GM12878 (cell line): ENCODE measurements around the gene BRWD1. TPM values are rescaled to one million over a fixed set of nuclear protein-coding genes. Genes with fewer than 3 reads are reported as not detected.

ENCODE experiments used
- ATAC-seq: fragments of 200-7000 bp; cut with Tn5 transposase; 3 replicates; pipeline ENCODE4 v1.9.1; 2020; ENCODE audit warnings: mild to moderate bottlenecking, moderate library complexity
- BruUV-seq: library from RNA; stranded (reverse); fragments of 400-500 nt; replicated peaks from 2 replicates; lab custom pipeline; 2021; lab: Mats Ljungman, UMichigan
- CTCF ChIA-PET: fragments of 300-600 bp; sonication (Branson Sonifier 250); formaldehyde crosslinking; extraction: SDS; loops from one replicate; lab custom pipeline; 2021; ENCODE audit warnings: inconsistent platforms; lab: Yijun Ruan, JAX
- POLR2A ChIA-PET: fragments of 350-600 bp; formaldehyde crosslinking; extraction: SDS; loops from one replicate; lab custom pipeline; 2021; ENCODE audit warnings: inconsistent platforms; lab: Charles Lee
- RAD21 ChIA-PET: fragments of 300-600 bp; sonication (Branson Sonifier 250); formaldehyde crosslinking; loops from one replicate; lab custom pipeline; 2023; ENCODE audit warnings: antibody characterized with exemption; ENCODE audit not compliant: unreplicated experiment; lab: Charles Lee
- SMC1A ChIA-PET: fragments of 300-600 bp; sonication (Branson Sonifier 250); formaldehyde crosslinking; loops from one replicate; lab custom pipeline; 2023; ENCODE audit not compliant: unreplicated experiment, uncharacterized antibody; lab: Charles Lee
- DNase-seq: peaks from one replicate; pipeline ENCODE4 v3.0.0-alpha.2; 2011; ENCODE audit warnings: low read depth, low spot score
- FAIRE-seq: peaks from 3 replicates; lab custom pipeline; 2011; peaks lifted over from hg19 to GRCh38; lab: Jason Lieb, UNC
- H2AFZ ChIP-seq: 2 replicates; pipeline ENCODE4 v1.6.0; 2011; ENCODE audit warnings: low read depth, low read length, control low read depth; ENCODE audit not compliant: control insufficient read depth
- H3K27ac ChIP-seq: 2 replicates; pipeline ENCODE4 v1.5.1; 2011; ENCODE audit warnings: control low read depth; ENCODE audit not compliant: control insufficient read depth, insufficient read depth
- H3K27me3 ChIP-seq, 2 experiments: replicated peaks in 1 of 2; 2 replicates each; pipeline versions ENCODE4 v1.6.0 to v1.6.1; 2011; ENCODE audit warnings: low read length in 1 of 2; ENCODE audit not compliant: control insufficient read depth in 2 of 2, insufficient read depth in 2 of 2
- H3K36me3 ChIP-seq, 2 experiments: 2 replicates each; pipeline ENCODE4 v1.5.1; 2011; ENCODE audit warnings: low read length in 1 of 2; ENCODE audit not compliant: control insufficient read depth in 2 of 2, insufficient read depth in 2 of 2
- H3K4me1 ChIP-seq: 2 replicates; pipeline ENCODE4 v1.6.1; 2011; ENCODE audit warnings: mild to moderate bottlenecking, low read length, moderate library complexity, mixed read lengths; ENCODE audit not compliant: control insufficient read depth, insufficient read depth
- H3K4me2 ChIP-seq: 2 replicates; pipeline ENCODE4 v1.6.0; 2011; ENCODE audit warnings: control low read depth; ENCODE audit not compliant: control insufficient read depth, insufficient read depth
- H3K4me3 ChIP-seq: fragments of 200-600 bp; sonication (generic); 2 replicates; pipeline ENCODE4 v1.5.1; 2016
- H3K79me2 ChIP-seq: 2 replicates; pipeline ENCODE4 v1.6.0; 2011; ENCODE audit warnings: low read length; ENCODE audit not compliant: control insufficient read depth, insufficient read depth
- H3K9ac ChIP-seq: 2 replicates; pipeline ENCODE4 v1.8.0; 2011; ENCODE audit warnings: low read length, control low read depth, mixed read lengths; ENCODE audit not compliant: control insufficient read depth, insufficient read depth
- H3K9me3 ChIP-seq: replicated peaks from 3 replicates; pipeline ENCODE4 v1.5.1; 2011; ENCODE audit warnings: mild to moderate bottlenecking, low read length; ENCODE audit not compliant: control insufficient read depth, insufficient read depth
- H4K20me1 ChIP-seq: 2 replicates; pipeline ENCODE4 v1.6.0; 2011; ENCODE audit not compliant: control insufficient read depth, insufficient read depth
- CREB1 ChIP-seq: IDR thresholded peaks from 2 replicates; pipeline ENCODE4 v1.6.1; 2012; ENCODE audit warnings: low read depth, mild to moderate bottlenecking, inconsistent platforms
- FOXM1 ChIP-seq: IDR thresholded peaks from 2 replicates; pipeline ENCODE4 v1.6.1; 2012; ENCODE audit warnings: low read depth, mild to moderate bottlenecking, inconsistent platforms, low read length, moderate library complexity
- HDAC2 ChIP-seq: fragments of 200-600 bp; sonication (generic); IDR thresholded peaks from 2 replicates; pipeline ENCODE4 v1.6.1; 2017
- NR2C2 ChIP-seq: IDR thresholded peaks from 2 replicates; pipeline ENCODE4 v1.6.1; 2011; ENCODE audit warnings: borderline replicate concordance, low read depth; ENCODE audit not compliant: control insufficient read depth, insufficient read length
- PAX5 ChIP-seq: IDR thresholded peaks from 2 replicates; pipeline ENCODE4 v1.6.1; 2011; ENCODE audit warnings: low read depth, low read length, borderline replicate concordance
- SP1 ChIP-seq: IDR thresholded peaks from one replicate; pipeline ENCODE4 v1.6.1; 2011; ENCODE audit warnings: low read depth, low read length
- ZBED1 ChIP-seq: IDR thresholded peaks from 2 replicates; pipeline ENCODE4 v1.6.1; 2016; ENCODE audit warnings: borderline replicate concordance
- WGBS: methylation state at CpG from one replicate; pipeline ENCODE4 v1.1.6; 2016; ENCODE audit warnings: low lambda C conversion rate; ENCODE audit not compliant: insufficient replicate concordance, insufficient coverage; ENCODE audit errors: missing lambda C conversion rate; 5-methylcytosine and 5-hydroxymethylcytosine counted together
- in situ Hi-C: fragments of 300-500 bp; cut with MboI; formaldehyde crosslinking; loops from 9 replicates; pipeline ENCODE4 v1.14.3; 2018; ENCODE audit warnings: mixed read lengths
- intact Hi-C: fragments of 100-400 bp; cut with micrococcal nuclease; formaldehyde crosslinking; loops from one replicate; pipeline ENCODE4 v1.14.2; 2022; ENCODE audit not compliant: unreplicated experiment
- polyA plus RNA-seq, 11 experiments: library from polyadenylated mRNA; depleted of rRNA in 4 of 11; unstranded in 6 of 11; stranded (reverse) in 5 of 11; fragments of >200 nt; fragmentation: Nextera tagmentation in 4 of 11; fragmentation: Illumina TruSeq in 1 of 11; extraction: Ambion mirVana in 4 of 11; extraction: Trizol in 1 of 11; gene quantifications; 1 replicate in 1 of 11; 2 replicates in 10 of 11; pipeline versions ENCODE4 v1.2.1 to v1.2.3, GENCODE V29; 2011 to 2016; ENCODE audit warnings: inconsistent platforms in 2 of 11, missing spikeins in 2 of 11, low read depth in 1 of 11
- total RNA-seq, 4 experiments: library from RNA; depleted of rRNA in 3 of 4; stranded (reverse); fragments of >200 nt in 3 of 4; fragmentation: Illumina TruSeq in 1 of 4; extraction: Trizol in 1 of 4; gene quantifications; 2 replicates each; pipeline versions ENCODE4 v1.2.1 to v1.2.3, GENCODE V29; 2013 to 2021
- TF ChIP-seq, protein P1 (sequence below): fragments of 450-650 bp; IDR thresholded peaks from 2 replicates; pipeline ENCODE4 v1.6.1; 2014; ENCODE audit warnings: mild to moderate bottlenecking

The BRWD1 gene
- total and polyA plus RNA-seq, 10 of the 15 experiments (the other 5 are each of a cell fraction or from before 2014, with no cell fraction given), result 3.1 to 19.0 (median 13.5) TPM

DNA sequence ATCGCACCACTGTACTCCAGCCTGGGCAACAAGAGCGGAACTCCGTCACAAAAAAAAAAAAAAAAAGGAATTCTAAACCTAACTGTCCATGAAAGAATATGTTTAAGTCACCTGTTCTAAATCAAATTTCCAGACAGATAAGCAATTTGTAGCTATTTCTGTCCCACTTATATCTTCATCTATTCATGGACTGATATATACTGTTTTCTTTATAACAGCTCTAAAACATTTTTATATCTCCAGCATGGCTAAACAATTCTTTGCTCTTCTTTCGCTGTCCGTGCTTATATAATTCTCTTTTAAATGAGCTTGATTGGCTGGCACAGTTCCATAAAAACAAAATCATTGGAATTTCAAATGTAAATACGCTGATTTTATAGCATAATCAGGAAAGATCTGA lies 30.5 kb downstream of the BRWD1 start:
- SMC1A ChIA-PET, result interaction anchor here (0.6 to 2.0 kb wide), 3 partner anchors 9 to 157 kb away, joined by 4 to 8 read pairs (median 5); no protein-coding TSS in a partner anchor
- ATAC-seq (no peak), DNase-seq (no peak), FAIRE-seq (no peak)
- no peaks in the 10 kb centered on the region for H4K20me1 ChIP-seq
- intact Hi-C loops (no loop called here), in situ Hi-C loops (no loop called here)
- over 99% methylated on average over 6 of the region's 6 CpGs for WGBS
- H3K4me2 ChIP-seq, result no peak overlapping the region
- CTCF ChIA-PET, result no interaction called here
- no peak overlapping the region for H3K4me3 ChIP-seq
- H3K27ac ChIP-seq, result no peak overlapping the region
- no peak overlapping the region for H3K9ac ChIP-seq
- no peaks in the 10 kb centered on the region for H3K79me2 ChIP-seq
- H3K4me1 ChIP-seq, result no peaks in the 10 kb centered on the region
- H3K27me3 ChIP-seq, result no peaks in the 10 kb centered on the region
- no TSS peak for BruUV-seq
- H2AFZ ChIP-seq, result no peak overlapping the region
- H3K9me3 ChIP-seq, result no peaks in the 10 kb centered on the region
- TF ChIP-seq FOXM1, result no peak
- no peak for TF ChIP-seq NR2C2
- TF ChIP-seq, protein P1, sequence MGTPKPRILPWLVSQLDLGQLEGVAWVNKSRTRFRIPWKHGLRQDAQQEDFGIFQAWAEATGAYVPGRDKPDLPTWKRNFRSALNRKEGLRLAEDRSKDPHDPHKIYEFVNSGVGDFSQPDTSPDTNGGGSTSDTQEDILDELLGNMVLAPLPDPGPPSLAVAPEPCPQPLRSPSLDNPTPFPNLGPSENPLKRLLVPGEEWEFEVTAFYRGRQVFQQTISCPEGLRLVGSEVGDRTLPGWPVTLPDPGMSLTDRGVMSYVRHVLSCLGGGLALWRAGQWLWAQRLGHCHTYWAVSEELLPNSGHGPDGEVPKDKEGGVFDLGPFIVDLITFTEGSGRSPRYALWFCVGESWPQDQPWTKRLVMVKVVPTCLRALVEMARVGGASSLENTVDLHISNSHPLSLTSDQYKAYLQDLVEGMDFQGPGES, result no peak
- TF ChIP-seq SP1, result no peak
- TF ChIP-seq ZBED1, result no peak
- no peak for TF ChIP-seq CREB1
- no peak for TF ChIP-seq HDAC2
- RAD21 ChIA-PET, result no interaction called here
- peaks cover 0 to 7% of the 10 kb centered on the region in 2 experiments; a peak in 2 of 4 replicates for H3K36me3 ChIP-seq
- POLR2A ChIA-PET, result interaction anchor here (0.6 to 0.7 kb wide), 2 partner anchors 23 to 83 kb away, joined by 4 to 6 read pairs; no protein-coding TSS in a partner anchor

DNA sequence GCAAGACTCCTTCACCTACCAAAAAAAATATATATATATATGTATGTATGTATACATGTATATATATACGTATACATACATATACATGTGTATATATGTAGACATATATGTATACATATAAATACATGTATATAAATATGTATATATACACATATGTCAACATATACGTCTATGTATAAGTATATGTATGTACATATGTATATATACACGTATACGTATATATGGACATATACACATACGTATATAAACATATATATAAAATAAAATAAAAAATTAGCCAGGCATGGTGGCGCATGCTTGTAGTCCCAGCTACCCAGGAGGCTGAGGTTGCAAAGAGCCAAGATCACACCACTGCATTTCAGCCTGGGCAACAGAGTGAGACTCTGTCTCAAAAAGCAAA lies 31.6 kb downstream of the BRWD1 start:
- Histone ChIP-seq H3K4me2 (no peak overlapping the region), H4K20me1 (no peaks in the 10 kb centered on the region), H3K4me1 (no peaks in the 10 kb centered on the region), H3K9ac (no peak overlapping the region), H3K9me3 (no peaks in the 10 kb centered on the region), H3K4me3 (no peak overlapping the region), H2AFZ (no peak overlapping the region), H3K79me2 (no peaks in the 10 kb centered on the region), H3K36me3 (peaks cover 0 to 2% of the 10 kb centered on the region in 2 experiments; a peak in 2 of 4 replicates), H3K27ac (no peak overlapping the region), H3K27me3 (no peaks in the 10 kb centered on the region)
- no peak for TF ChIP-seq PAX5
- no peak for TF ChIP-seq SP1
- CTCF ChIA-PET, result interaction anchor here (1.4 kb wide), 1 partner anchor 66 kb away, joined by 3 read pairs; no protein-coding TSS in a partner anchor
- in situ Hi-C loops, result no loop called here
- no peak for FAIRE-seq
- WGBS, result 99% methylated on average over 6 of the region's 6 CpGs
- RAD21 ChIA-PET, result no interaction called here
- intact Hi-C loops, result no loop called here
- DNase-seq, result no peak
- SMC1A ChIA-PET, result no interaction called here
- POLR2A ChIA-PET, result no interaction called here
- ATAC-seq, result no peak
- BruUV-seq, result no TSS peak
